HepG2 (cell line): ENCODE measurements around the gene TASP1. TPM values are rescaled to one million over a fixed set of nuclear protein-coding genes. Genes with fewer than 3 reads are reported as not detected.
"Not testable (repeated sequence)": the region's sequence is repeated elsewhere in the genome, so short reads cannot be mapped to it uniquely, and the experiment has no call there.

Experiments
- ATAC-seq: fragments of 200-7000 bp; cut with Tn5 transposase; 3 replicates; pipeline ENCODE4 v1.9.1; 2020; ENCODE audit warnings: mild to moderate bottlenecking, moderate library complexity
- BruUV-seq: library from RNA; stranded (reverse); fragments of 400-500 nt; replicated peaks from 2 replicates; lab custom pipeline; 2021; lab: Mats Ljungman, UMichigan
- CTCF ChIA-PET: fragments of 300-600 bp; formaldehyde crosslinking; extraction: SDS; loops from one replicate; lab custom pipeline; 2021; ENCODE audit warnings: low total read pairs, inconsistent platforms, low intra/inter-chr PET ratio; lab: Yijun Ruan, JAX
- POLR2A ChIA-PET: fragments of 350-600 bp; sonication (Branson Sonifier 250); formaldehyde crosslinking; loops from one replicate; lab custom pipeline; 2020; ENCODE audit warnings: antibody characterized with exemption, inconsistent platforms; lab: Yijun Ruan, JAX
- DNase-seq: peaks from one replicate; pipeline ENCODE4 v3.0.0-alpha.2; 2015; ENCODE audit warnings: low spot score
- FAIRE-seq: peaks from 3 replicates; lab custom pipeline; 2011; peaks lifted over from hg19 to GRCh38; lab: Jason Lieb, UNC
- H2AFZ ChIP-seq: one replicate; pipeline ENCODE4 v1.6.1; 2011; ENCODE audit warnings: low read length, inconsistent platforms
- H3K27ac ChIP-seq: fragments of 300-600 bp; 3 replicates; pipeline ENCODE4 v1.8.0; 2011; ENCODE audit warnings: mixed run types, mild to moderate bottlenecking, mixed read lengths, low read length, inconsistent platforms; ENCODE audit not compliant: insufficient read depth; ENCODE audit errors: extremely low read length
- H3K27me3 ChIP-seq, 2 experiments: fragments of 200-600 bp in 1 of 2; 2 replicates in 1 of 2; 3 replicates in 1 of 2; pipeline versions ENCODE4 v1.6.0 to v1.8.0; 2011; ENCODE audit warnings: low read length in 2 of 2, mild to moderate bottlenecking in 2 of 2, moderate library complexity in 2 of 2, inconsistent platforms in 1 of 2; ENCODE audit not compliant: insufficient read depth in 2 of 2, control insufficient read depth in 1 of 2
- H3K36me3 ChIP-seq, 2 experiments: fragments of 200-600 bp in 1 of 2; replicated peaks in 1 of 2; 2 replicates in 1 of 2; 3 replicates in 1 of 2; pipeline versions ENCODE4 v1.5.1 to v1.8.0; 2011; ENCODE audit warnings: low read length in 2 of 2, inconsistent platforms in 1 of 2; ENCODE audit not compliant: insufficient read depth in 2 of 2, control insufficient read depth in 1 of 2
- H3K4me1 ChIP-seq: 2 replicates; pipeline ENCODE4 v1.5.1; 2012; ENCODE audit warnings: low read length, inconsistent platforms; ENCODE audit not compliant: insufficient read depth
- H3K4me2 ChIP-seq: 2 replicates; pipeline ENCODE4 v1.6.0; 2011; ENCODE audit warnings: low read depth, low read length, inconsistent platforms
- H3K4me3 ChIP-seq, 3 experiments: fragments of 200-600 bp in 1 of 3; sonication (generic), shearing (Covaris generic) in 1 of 3; replicated peaks in 1 of 3; 2 replicates each; pipeline ENCODE4 v1.5.1; 2011 to 2016; ENCODE audit warnings: low read length in 3 of 3, inconsistent platforms in 2 of 3, low read depth in 2 of 3, mild to moderate bottlenecking in 2 of 3, control low read depth in 1 of 3, mixed read lengths in 1 of 3; ENCODE audit not compliant: insufficient read depth in 1 of 3
- H3K79me2 ChIP-seq: one replicate; pipeline ENCODE4 v1.6.1; 2011; ENCODE audit warnings: low read length, inconsistent platforms; ENCODE audit not compliant: insufficient read depth
- H3K9ac ChIP-seq: 2 replicates; pipeline ENCODE4 v1.6.0; 2011; ENCODE audit warnings: mild to moderate bottlenecking, low read depth, low read length, inconsistent platforms; ENCODE audit not compliant: insufficient read depth
- H3K9me3 ChIP-seq: 2 replicates; pipeline ENCODE4 v1.5.1; 2012; ENCODE audit warnings: mild to moderate bottlenecking, low read length
- H4K20me1 ChIP-seq: 2 replicates; pipeline ENCODE4 v1.6.0; 2011; ENCODE audit warnings: inconsistent platforms, mild to moderate bottlenecking, low read length, moderate library complexity; ENCODE audit not compliant: insufficient read depth
- MAFF ChIP-seq: IDR thresholded peaks from 2 replicates; pipeline ENCODE4 v1.6.1; 2011; ENCODE audit warnings: low read depth, low read length, improper control_type of control experiment
- MAFK ChIP-seq, 2 experiments: IDR thresholded peaks in 1 of 2; conservative IDR thresholded peaks in 1 of 2; 2 replicates each; pipeline ENCODE4 v1.6.1; 2011; ENCODE audit warnings: improper control_type of control experiment in 2 of 2, low read length in 2 of 2
- WGBS: methylation state at CpG from one replicate; pipeline ENCODE4 v1.1.6; 2017; ENCODE audit warnings: low lambda C conversion rate; 5-methylcytosine and 5-hydroxymethylcytosine counted together
- in situ Hi-C: cut with HindIII; loops from 2 replicates; pipeline ENCODE4 v1.10.0; 2017; ENCODE audit warnings: low pct_unique_long_range_greater_than_20kb; ENCODE audit not compliant: extremely low pct_ligation_motif_present
- intact Hi-C: fragments of 100-400 bp; cut with micrococcal nuclease; formaldehyde crosslinking; loops from one replicate; pipeline ENCODE4 v1.10.0; 2022; ENCODE audit not compliant: unreplicated experiment
- polyA plus RNA-seq, 8 experiments: library from polyadenylated mRNA; depleted of rRNA in 3 of 8; stranded (reverse) in 7 of 8; unstranded in 1 of 8; fragments of >200 nt; fragmentation: Illumina TruSeq in 4 of 8; extraction: Trizol in 4 of 8; gene quantifications; 2 replicates each; pipeline versions ENCODE4 v1.2.1 to v1.2.3, GENCODE V29; 2011 to 2016; ENCODE audit warnings: low read depth in 4 of 8, missing spikeins in 1 of 8, mixed read lengths in 1 of 8; ENCODE audit not compliant: insufficient read depth in 1 of 8
- total RNA-seq, 5 experiments: library from RNA; depleted of rRNA; stranded (reverse); fragments of >200 nt; fragmentation: Illumina TruSeq; extraction: Trizol; gene quantifications; 2 replicates each; pipeline ENCODE4 v1.2.3, GENCODE V29; 2016; ENCODE audit warnings: low read depth in 1 of 5

Gene TASP1
- total and polyA plus RNA-seq, 2 of the 13 experiments (the other 11 are each of a cell fraction or from before 2014, with no cell fraction given), result 10.0 to 25.2 TPM

DNA sequence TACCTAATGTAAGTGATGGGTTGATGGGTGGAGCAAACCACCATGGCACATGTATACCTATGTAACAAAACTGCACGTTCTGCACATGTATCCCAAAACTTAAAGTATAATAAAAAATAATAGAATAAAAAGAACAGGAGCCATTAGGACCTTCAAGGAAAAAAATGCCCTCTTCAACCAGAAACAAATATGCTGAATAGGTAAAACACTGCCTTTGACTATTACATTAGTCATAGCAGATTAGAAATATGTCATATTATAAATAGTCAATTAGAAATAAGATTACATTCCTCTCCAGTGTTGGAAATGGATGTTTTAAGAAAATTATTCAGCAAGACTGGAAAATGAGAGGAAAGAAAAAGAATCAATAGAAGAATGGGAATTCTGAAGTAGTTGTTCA, 153.7 kb downstream of the TASP1 start:
- peaks cover 1 to 26% of the 10 kb centered on the region in 2 experiments; a peak in 4 of 5 replicates for H3K36me3 ChIP-seq
- CTCF ChIA-PET, H3K4me1 ChIP-seq, H3K4me3 ChIP-seq, H3K79me2 ChIP-seq, ATAC-seq, H4K20me1 ChIP-seq, in situ Hi-C loops, BruUV-seq, H3K4me2 ChIP-seq, FAIRE-seq, DNase-seq, POLR2A ChIA-PET, H3K9me3 ChIP-seq, H3K9ac ChIP-seq, H3K27ac ChIP-seq, H2AFZ ChIP-seq, H3K27me3 ChIP-seq, intact Hi-C loops: not testable (repeated sequence)
- peak; percentile 72 to 84 for TF ChIP-seq MAFK (conservative IDR thresholded peaks at IDR 0.05 in 1 of 2, IDR thresholded peaks at IDR 0.05 in 1 of 2; ENCODE audit: low read length in 2 of 2)
- TF ChIP-seq MAFF, result peak; percentile 72
- WGBS, result 98% methylated on average over 1 of the region's 1 CpG

GRCh38 chr20:13483472-13483871, 155.3 kb downstream of the TASP1 start:
- peaks cover 1 to 26% of the 10 kb centered on the region in 2 experiments; a peak in 4 of 5 replicates for H3K36me3 ChIP-seq
- POLR2A ChIA-PET, H3K4me2 ChIP-seq, H2AFZ ChIP-seq, H3K9me3 ChIP-seq, H3K27me3 ChIP-seq, H3K27ac ChIP-seq, FAIRE-seq, H3K4me1 ChIP-seq, DNase-seq, BruUV-seq, CTCF ChIA-PET, H4K20me1 ChIP-seq, intact Hi-C loops, H3K79me2 ChIP-seq, H3K4me3 ChIP-seq, H3K9ac ChIP-seq, in situ Hi-C loops, ATAC-seq: not testable (repeated sequence)
- WGBS, result 98% methylated on average over 1 of the region's 1 CpG
